Vagina (tissue), 2 donors: ENCODE data around the gene ST8SIA4.

Source experiments
- POLR2AphosphoS5 ChIP-seq, 2 donors: sonication (generic); formaldehyde crosslinking; IDR thresholded peaks; one replicate each; pipeline ENCODE4 v1.9.0; 2017; ENCODE audit warnings: antibody characterized with exemption in 2 of 2, mild to moderate bottlenecking in 2 of 2, low read depth in 1 of 2; ENCODE audit not compliant: insufficient read depth in 1 of 2
- TF ChIP-seq, protein P1 (sequence below), 3 experiments: fragments of 450-650 bp in 2 of 3; fragments of 200-600 bp in 1 of 3; sonication (generic) in 1 of 3; IDR thresholded peaks; one replicate each; pipeline ENCODE4 v1.5.1; 2017 to 2019; ENCODE audit warnings: antibody characterized with exemption in 3 of 3, mild to moderate bottlenecking in 2 of 3, moderate library complexity in 2 of 3

- peak in 1 of 2 donors; percentile 58 for TF ChIP-seq POLR2AphosphoS5 (IDR thresholded peaks at IDR 0.05; ENCODE audit: insufficient read depth in 1 of 2, low read depth in 1 of 2)
- TF ChIP-seq, protein P1, sequence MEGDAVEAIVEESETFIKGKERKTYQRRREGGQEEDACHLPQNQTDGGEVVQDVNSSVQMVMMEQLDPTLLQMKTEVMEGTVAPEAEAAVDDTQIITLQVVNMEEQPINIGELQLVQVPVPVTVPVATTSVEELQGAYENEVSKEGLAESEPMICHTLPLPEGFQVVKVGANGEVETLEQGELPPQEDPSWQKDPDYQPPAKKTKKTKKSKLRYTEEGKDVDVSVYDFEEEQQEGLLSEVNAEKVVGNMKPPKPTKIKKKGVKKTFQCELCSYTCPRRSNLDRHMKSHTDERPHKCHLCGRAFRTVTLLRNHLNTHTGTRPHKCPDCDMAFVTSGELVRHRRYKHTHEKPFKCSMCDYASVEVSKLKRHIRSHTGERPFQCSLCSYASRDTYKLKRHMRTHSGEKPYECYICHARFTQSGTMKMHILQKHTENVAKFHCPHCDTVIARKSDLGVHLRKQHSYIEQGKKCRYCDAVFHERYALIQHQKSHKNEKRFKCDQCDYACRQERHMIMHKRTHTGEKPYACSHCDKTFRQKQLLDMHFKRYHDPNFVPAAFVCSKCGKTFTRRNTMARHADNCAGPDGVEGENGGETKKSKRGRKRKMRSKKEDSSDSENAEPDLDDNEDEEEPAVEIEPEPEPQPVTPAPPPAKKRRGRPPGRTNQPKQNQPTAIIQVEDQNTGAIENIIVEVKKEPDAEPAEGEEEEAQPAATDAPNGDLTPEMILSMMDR (IDR thresholded peaks at IDR 0.05), result no peak
These were observed 1.2 kb downstream of the ST8SIA4 start for GRCh38 chr5:100901821-100902341.
